HUES48 (cell line): ENCODE results near the gene CKMT1B.
"Not testable (repeated sequence)": the region's sequence is repeated elsewhere in the genome, so short reads cannot be mapped to it uniquely, and the experiment has no call there.

Experiments used
- H3K27ac ChIP-seq: one replicate; pipeline ENCODE4 v1.7.0; 2013; ENCODE audit warnings: low read depth, low read length, inconsistent platforms
- H3K27me3 ChIP-seq: 2 replicates; pipeline ENCODE4 v1.6.1; 2013; ENCODE audit warnings: mild to moderate bottlenecking, low read length; ENCODE audit not compliant: control insufficient read depth, insufficient read depth
- H3K36me3 ChIP-seq: 2 replicates; pipeline ENCODE4 v1.6.1; 2013; ENCODE audit warnings: low read length; ENCODE audit not compliant: control insufficient read depth, insufficient read depth
- H3K4me1 ChIP-seq: 2 replicates; pipeline ENCODE4 v1.6.1; 2013; ENCODE audit warnings: mild to moderate bottlenecking, low read length; ENCODE audit not compliant: control insufficient read depth, insufficient read depth
- H3K4me3 ChIP-seq: 2 replicates; pipeline ENCODE4 v1.5.1; 2013; ENCODE audit warnings: mild to moderate bottlenecking, low read depth, low read length
- H3K9ac ChIP-seq: 2 replicates; pipeline ENCODE4 v1.6.1; 2013; ENCODE audit warnings: mild to moderate bottlenecking, low read depth, low read length, moderate library complexity
- H3K9me3 ChIP-seq: 2 replicates; pipeline ENCODE4 v1.6.1; 2013; ENCODE audit warnings: low read length; ENCODE audit not compliant: control insufficient read depth, insufficient read depth

The CKMT1B gene

GRCh38 chr15:43589778-43590466 lies 3.9 kb upstream of the CKMT1B start, which contains the start of gene PPIP5K1:
Gene PPIP5K1, minus strand, starts transcription at chr15:43590208. Its CDS starts 5,704 bp downstream, at chr15:43584504.
- H3K27me3 ChIP-seq, H3K9me3 ChIP-seq, H3K36me3 ChIP-seq, H3K27ac ChIP-seq, H3K4me3 ChIP-seq, H3K4me1 ChIP-seq, H3K9ac ChIP-seq: not testable (repeated sequence)

- not testable (repeated sequence) for H3K36me3 ChIP-seq, H3K27ac ChIP-seq, H3K4me3 ChIP-seq, H3K9me3 ChIP-seq, H3K4me1 ChIP-seq, H3K9ac ChIP-seq, H3K27me3 ChIP-seq
Measured at GRCh38 chr15:43592841-43593240, 986 bp upstream of the CKMT1B start.

GRCh38 chr15:43599131-43599530 lies 5.3 kb downstream of the CKMT1B start:
- H3K4me1 ChIP-seq, H3K4me3 ChIP-seq, H3K9ac ChIP-seq, H3K36me3 ChIP-seq, H3K9me3 ChIP-seq, H3K27me3 ChIP-seq, H3K27ac ChIP-seq: not testable (repeated sequence)

- H3K27ac ChIP-seq: not testable (repeated sequence)
Measured at GRCh38 chr15:43600200-43600599, 6.4 kb downstream of the CKMT1B start.

GRCh38 chr15:43602233-43602632 lies 8.4 kb downstream of the CKMT1B start:
- not testable (repeated sequence) for H3K4me1 ChIP-seq, H3K9ac ChIP-seq, H3K27me3 ChIP-seq

More at GRCh38 chr15:43600200-43600599, 6.4 kb downstream of the CKMT1B start:
- not testable (repeated sequence) for H3K4me1 ChIP-seq, H3K9me3 ChIP-seq, H3K36me3 ChIP-seq, H3K4me3 ChIP-seq, H3K27me3 ChIP-seq, H3K9ac ChIP-seq

GRCh38 chr15:43617750-43618149 lies 23.9 kb downstream of the CKMT1B start:
- not testable (repeated sequence) for H3K4me1 ChIP-seq, H3K27me3 ChIP-seq, H3K4me3 ChIP-seq, H3K27ac ChIP-seq, H3K9ac ChIP-seq, H3K9me3 ChIP-seq, H3K36me3 ChIP-seq

More at GRCh38 chr15:43602233-43602632, 8.4 kb downstream of the CKMT1B start:
- H3K4me3 ChIP-seq, H3K27ac ChIP-seq, H3K9me3 ChIP-seq, H3K36me3 ChIP-seq: not testable (repeated sequence)

- H3K9me3 ChIP-seq, H3K36me3 ChIP-seq, H3K4me3 ChIP-seq, H3K9ac ChIP-seq, H3K27me3 ChIP-seq, H3K4me1 ChIP-seq, H3K27ac ChIP-seq: not testable (repeated sequence)
Measured at GRCh38 chr15:43618700-43619099, 24.9 kb downstream of the CKMT1B start, which contains the start of gene STRC. Gene STRC, minus strand, starts transcription at chr15:43618800. Its CDS starts 78 bp downstream, at chr15:43618722.

GRCh38 chr15:43622068-43622799 lies 28.4 kb downstream of the CKMT1B start:
- not testable (repeated sequence) for H3K9ac ChIP-seq, H3K36me3 ChIP-seq, H3K27ac ChIP-seq, H3K4me3 ChIP-seq, H3K4me1 ChIP-seq, H3K27me3 ChIP-seq, H3K9me3 ChIP-seq

GRCh38 chr15:43625106-43625505 lies 31.3 kb downstream of the CKMT1B start:
- Histone ChIP-seq H3K36me3 (no peaks in the 10 kb centered on the region), H3K9ac (no peak overlapping the region), H3K27me3 (no peaks in the 10 kb centered on the region), H3K4me3 (no peak overlapping the region), H3K27ac (no peak overlapping the region), H3K4me1 (no peaks in the 10 kb centered on the region), H3K9me3 (no peaks in the 10 kb centered on the region)

GRCh38 chr15:43626937-43627336 lies 33.1 kb downstream of the CKMT1B start:
- H3K9me3 ChIP-seq, H3K4me3 ChIP-seq, H3K36me3 ChIP-seq, H3K27me3 ChIP-seq, H3K27ac ChIP-seq, H3K9ac ChIP-seq, H3K4me1 ChIP-seq: not testable (repeated sequence)

GRCh38 chr15:43638464-43639204 lies 44.8 kb downstream of the CKMT1B start:
- H3K9ac ChIP-seq, H3K4me1 ChIP-seq, H3K27ac ChIP-seq, H3K27me3 ChIP-seq, H3K9me3 ChIP-seq, H3K4me3 ChIP-seq, H3K36me3 ChIP-seq: not testable (repeated sequence)
